Frontal cortex (tissue), 1 donor: ENCODE measurements around the gene YPEL2. TPM values are rescaled to one million over a fixed set of nuclear protein-coding genes. Genes with fewer than 3 reads are reported as not detected.

Source experiments
- small RNA-seq: library from RNA; depleted of rRNA; stranded (forward); fragments of <200 nt; gene quantifications from one replicate; pipeline ENCODE3, GENCODE V24; 2014
- total RNA-seq: library from RNA; depleted of rRNA; stranded (reverse); fragments of >200 nt; gene quantifications from one replicate; pipeline ENCODE4 v1.2.3, GENCODE V29; 2014

The YPEL2 gene
- total RNA-seq, 1 donor from 2014 or later, result 12.6 TPM

Small RNAs within 50 kb of the gene (small RNA-seq; reads per million reads assigned to genes)
- not detected for gene MIR4729

Other genes starting within 250 kb of the YPEL2 start
- 134 TPM for gene TRIM37, start 224.8 kb upstream of the YPEL2 start, total RNA-seq
- gene SKA2, start 176.5 kb upstream of the YPEL2 start, total RNA-seq, result 158 TPM
- gene PRR11, start 175.9 kb upstream of the YPEL2 start, total RNA-seq, result 1.6 TPM
- gene SMG8, start 121.6 kb upstream of the YPEL2 start, total RNA-seq, result 54.2 TPM
- 54.2 TPM for gene GDPD1, start 111.1 kb upstream of the YPEL2 start, total RNA-seq
- gene DHX40, start 234.0 kb downstream of the YPEL2 start, total RNA-seq, result 75.0 TPM